Measurements from ENCODE around the gene CAMTA1.

DNA sequence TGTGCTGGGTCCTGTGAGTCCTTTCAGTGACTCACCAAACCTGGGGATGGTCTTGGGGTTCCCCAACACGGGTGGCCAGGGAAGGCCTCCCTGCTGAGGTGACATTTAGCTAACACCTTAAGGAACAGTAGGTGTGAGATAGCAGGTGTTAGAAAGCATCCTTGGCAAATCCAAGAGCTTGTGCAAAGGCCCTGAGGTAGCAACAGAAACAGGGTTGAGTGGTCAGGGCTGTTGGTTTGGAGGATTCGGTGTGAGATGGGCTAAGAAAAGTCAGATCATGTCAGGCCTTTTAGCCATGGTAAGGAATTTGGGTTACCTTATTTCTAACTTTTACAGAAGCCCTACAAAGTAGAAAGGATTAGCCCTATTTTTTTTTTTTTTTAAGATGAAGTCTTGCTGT, 343.0 kb downstream of the CAMTA1 start:
- TF ChIP-seq, protein P1, sequence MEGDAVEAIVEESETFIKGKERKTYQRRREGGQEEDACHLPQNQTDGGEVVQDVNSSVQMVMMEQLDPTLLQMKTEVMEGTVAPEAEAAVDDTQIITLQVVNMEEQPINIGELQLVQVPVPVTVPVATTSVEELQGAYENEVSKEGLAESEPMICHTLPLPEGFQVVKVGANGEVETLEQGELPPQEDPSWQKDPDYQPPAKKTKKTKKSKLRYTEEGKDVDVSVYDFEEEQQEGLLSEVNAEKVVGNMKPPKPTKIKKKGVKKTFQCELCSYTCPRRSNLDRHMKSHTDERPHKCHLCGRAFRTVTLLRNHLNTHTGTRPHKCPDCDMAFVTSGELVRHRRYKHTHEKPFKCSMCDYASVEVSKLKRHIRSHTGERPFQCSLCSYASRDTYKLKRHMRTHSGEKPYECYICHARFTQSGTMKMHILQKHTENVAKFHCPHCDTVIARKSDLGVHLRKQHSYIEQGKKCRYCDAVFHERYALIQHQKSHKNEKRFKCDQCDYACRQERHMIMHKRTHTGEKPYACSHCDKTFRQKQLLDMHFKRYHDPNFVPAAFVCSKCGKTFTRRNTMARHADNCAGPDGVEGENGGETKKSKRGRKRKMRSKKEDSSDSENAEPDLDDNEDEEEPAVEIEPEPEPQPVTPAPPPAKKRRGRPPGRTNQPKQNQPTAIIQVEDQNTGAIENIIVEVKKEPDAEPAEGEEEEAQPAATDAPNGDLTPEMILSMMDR (optimal IDR thresholded peaks at IDR 0.05 in 1 of 3, IDR thresholded peaks at IDR 0.05 in 1 of 3, conservative IDR thresholded peaks at IDR 0.05 in 1 of 3; ENCODE audit: extremely low read depth in 1 of 3, insufficient read depth in 2 of 3, low read length in 3 of 3) = no peak
- TF ChIP-seq EZH2 (IDR thresholded peaks at IDR 0.05; ENCODE audit: low read length) = no peak

All from keratinocyte (primary cell).